Fibroblast of skin of abdomen (primary cell): ENCODE data around the gene KLHDC2. TPM values are rescaled to one million over a fixed set of nuclear protein-coding genes. Genes with fewer than 3 reads are reported as not detected.
"Not testable (repeated sequence)": the region's sequence is repeated elsewhere in the genome, so short reads cannot be mapped to it uniquely, and the experiment has no call there.

ENCODE experiments used
- DNase-seq: peaks from one replicate; pipeline ENCODE4 v3.0.0-alpha.2; 2013
- polyA plus RNA-seq, 2 experiments: library from polyadenylated mRNA; unstranded; fragments of 120-200 nt; gene quantifications; one replicate each; pipeline ENCODE4 v1.2.1, GENCODE V29; 2013; ENCODE audit not compliant: insufficient read length in 2 of 2

KLHDC2 gene
- 43.2 TPM for polyA plus RNA-seq (2013, experiment 1 of 2; ENCODE audit: insufficient read length)
- polyA plus RNA-seq (2013, experiment 2 of 2; ENCODE audit: insufficient read length): 43.6 TPM

- peak; percentile 90 for DNase-seq
These were observed at the start of gene KLHDC2 for GRCh38 chr14:49767571-49768300. TSS of gene KLHDC2 (plus strand) at chr14:49768153. CDS start at chr14:49768469, 316 bp downstream.

- no peak for DNase-seq
These were observed 47.2 kb upstream of the KLHDC2 start for GRCh38 chr14:49720744-49721143.

- DNase-seq: not testable (repeated sequence)
These were observed 46.1 kb upstream of the KLHDC2 start for GRCh38 chr14:49721733-49722435.

- no peak for DNase-seq
These were observed 40.8 kb upstream of the KLHDC2 start for GRCh38 chr14:49727171-49727570.

GRCh38 chr14:49732896-49733295, 35.1 kb upstream of the KLHDC2 start:
- DNase-seq: no peak

- no peak for DNase-seq
These were observed 34.1 kb upstream of the KLHDC2 start for GRCh38 chr14:49733836-49734235.

GRCh38 chr14:49735669-49736068, 32.3 kb upstream of the KLHDC2 start:
- DNase-seq: not testable (repeated sequence)

GRCh38 chr14:49745191-49745590, 22.8 kb upstream of the KLHDC2 start:
- DNase-seq: no peak

GRCh38 chr14:49746476-49746875, 21.5 kb upstream of the KLHDC2 start:
- DNase-seq: not testable (repeated sequence)

GRCh38 chr14:49754570-49755097, 13.3 kb upstream of the KLHDC2 start:
- no peak for DNase-seq

- DNase-seq: no peak
These were observed 12.6 kb upstream of the KLHDC2 start for GRCh38 chr14:49755378-49755777.

- DNase-seq: no peak
These were observed 6.0 kb upstream of the KLHDC2 start for GRCh38 chr14:49761839-49762551.

GRCh38 chr14:49766839-49767238, 1.1 kb upstream of the KLHDC2 start:
- no peak for DNase-seq

- DNase-seq: no peak
These were observed 733 bp upstream of the KLHDC2 start for GRCh38 chr14:49767270-49767570.

GRCh38 chr14:49768301-49769121, 558 bp downstream of the KLHDC2 start:
- peak; percentile 39 for DNase-seq

- DNase-seq: peak; percentile 51
These were observed 1.2 kb downstream of the KLHDC2 start for GRCh38 chr14:49769171-49769570.

GRCh38 chr14:49769581-49770211, 1.7 kb downstream of the KLHDC2 start:
- no peak for DNase-seq

- DNase-seq: no peak
These were observed 2.4 kb downstream of the KLHDC2 start for GRCh38 chr14:49770212-49770817.

- not testable (repeated sequence) for DNase-seq
These were observed 3.7 kb downstream of the KLHDC2 start for GRCh38 chr14:49771691-49772090.

GRCh38 chr14:49774106-49774505, 6.2 kb downstream of the KLHDC2 start:
- no peak for DNase-seq

GRCh38 chr14:49778421-49778820, 10.5 kb downstream of the KLHDC2 start:
- DNase-seq: no peak
